ENCODE results near the gene NSUN6.

Gene NSUN6

GRCh38 chr10:18516851-18517250, 134.5 kb downstream of the NSUN6 start:
- no peak overlapping the region for H3K27ac ChIP-seq
- TF ChIP-seq CTCF (IDR thresholded peaks at IDR 0.05) (no peak), ZFX (IDR thresholded peaks at IDR 0.05; ENCODE audit: borderline replicate concordance) (no peak)

GRCh38 chr10:18514537-18514936, 136.8 kb downstream of the NSUN6 start:
- TF ChIP-seq CTCF (IDR thresholded peaks at IDR 0.05) (no peak), ZFX (IDR thresholded peaks at IDR 0.05; ENCODE audit: borderline replicate concordance) (no peak)
- H3K27ac ChIP-seq: no peak overlapping the region

- no peak overlapping the region for H3K27ac ChIP-seq
- no peak for TF ChIP-seq ZFX (IDR thresholded peaks at IDR 0.05; ENCODE audit: borderline replicate concordance)
- no peak for TF ChIP-seq CTCF (IDR thresholded peaks at IDR 0.05)
Measured at GRCh38 chr10:18508587-18508986, 142.8 kb downstream of the NSUN6 start.

GRCh38 chr10:18505456-18506118, 145.8 kb downstream of the NSUN6 start:
- TF ChIP-seq CTCF (IDR thresholded peaks at IDR 0.05) (no peak), ZFX (IDR thresholded peaks at IDR 0.05; ENCODE audit: borderline replicate concordance) (no peak)
- no peak overlapping the region for H3K27ac ChIP-seq

GRCh38 chr10:18504161-18504560, 147.2 kb downstream of the NSUN6 start:
- no peak overlapping the region for H3K27ac ChIP-seq
- TF ChIP-seq ZFX (IDR thresholded peaks at IDR 0.05; ENCODE audit: borderline replicate concordance): no peak
- no peak for TF ChIP-seq CTCF (IDR thresholded peaks at IDR 0.05)

- no peak overlapping the region for H3K27ac ChIP-seq
Measured at GRCh38 chr10:18501629-18502028, 149.8 kb downstream of the NSUN6 start.

More at GRCh38 chr10:18501629-18502028, 149.8 kb downstream of the NSUN6 start:
- TF ChIP-seq CTCF (IDR thresholded peaks at IDR 0.05): no peak
- no peak for TF ChIP-seq ZFX (IDR thresholded peaks at IDR 0.05; ENCODE audit: borderline replicate concordance)

Measured in 22Rv1 (cell line).